Suprapubic skin (tissue), 4 donors: ENCODE data around the gene MINPP1.
"Not testable (repeated sequence)": the region's sequence is repeated elsewhere in the genome, so short reads cannot be mapped to it uniquely, and the experiment has no call there.

Source experiments
- EP300 ChIP-seq: sonication (generic); formaldehyde crosslinking; IDR thresholded peaks from one replicate; pipeline ENCODE4 v1.6.1; 2017; ENCODE audit warnings: antibody characterized with exemption
- POLR2AphosphoS5 ChIP-seq, 3 donors: sonication (generic); formaldehyde crosslinking; IDR thresholded peaks; one replicate each; pipeline ENCODE4 v1.6.1; 2017; ENCODE audit warnings: antibody characterized with exemption in 3 of 3
- TF ChIP-seq, protein P1 (sequence below), 2 donors: fragments of 200-600 bp in 1 of 2; fragments of 450-650 bp in 1 of 2; sonication (generic) in 1 of 2; IDR thresholded peaks; one replicate each; pipeline ENCODE4 v1.5.1; 2016 to 2019; ENCODE audit warnings: antibody characterized with exemption in 2 of 2, mild to moderate bottlenecking in 1 of 2, moderate library complexity in 1 of 2

DNA sequence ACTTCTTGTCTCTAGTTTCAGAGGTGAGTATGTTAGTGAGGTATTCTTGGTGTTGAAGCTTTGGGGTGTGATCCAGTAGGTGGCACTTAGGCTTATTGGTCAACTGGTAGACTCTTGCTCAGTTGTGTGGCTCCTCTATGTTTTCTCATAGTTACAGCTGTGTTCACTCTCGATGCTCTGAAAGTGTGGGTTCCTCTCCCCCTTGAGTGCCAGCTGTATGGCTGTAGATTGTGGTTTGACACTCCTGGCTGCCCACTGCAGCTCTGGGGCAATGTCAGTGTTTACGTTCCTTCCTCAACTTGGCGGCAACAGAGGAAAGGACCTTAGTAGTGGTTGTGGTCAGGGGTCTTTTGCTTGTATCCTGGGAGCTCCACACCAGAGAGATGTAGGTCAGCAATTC is 37.8 kb upstream of the MINPP1 start:
- TF ChIP-seq EP300; POLR2AphosphoS5 (IDR thresholded peaks at IDR 0.05): not testable (repeated sequence)
- TF ChIP-seq, protein P1, sequence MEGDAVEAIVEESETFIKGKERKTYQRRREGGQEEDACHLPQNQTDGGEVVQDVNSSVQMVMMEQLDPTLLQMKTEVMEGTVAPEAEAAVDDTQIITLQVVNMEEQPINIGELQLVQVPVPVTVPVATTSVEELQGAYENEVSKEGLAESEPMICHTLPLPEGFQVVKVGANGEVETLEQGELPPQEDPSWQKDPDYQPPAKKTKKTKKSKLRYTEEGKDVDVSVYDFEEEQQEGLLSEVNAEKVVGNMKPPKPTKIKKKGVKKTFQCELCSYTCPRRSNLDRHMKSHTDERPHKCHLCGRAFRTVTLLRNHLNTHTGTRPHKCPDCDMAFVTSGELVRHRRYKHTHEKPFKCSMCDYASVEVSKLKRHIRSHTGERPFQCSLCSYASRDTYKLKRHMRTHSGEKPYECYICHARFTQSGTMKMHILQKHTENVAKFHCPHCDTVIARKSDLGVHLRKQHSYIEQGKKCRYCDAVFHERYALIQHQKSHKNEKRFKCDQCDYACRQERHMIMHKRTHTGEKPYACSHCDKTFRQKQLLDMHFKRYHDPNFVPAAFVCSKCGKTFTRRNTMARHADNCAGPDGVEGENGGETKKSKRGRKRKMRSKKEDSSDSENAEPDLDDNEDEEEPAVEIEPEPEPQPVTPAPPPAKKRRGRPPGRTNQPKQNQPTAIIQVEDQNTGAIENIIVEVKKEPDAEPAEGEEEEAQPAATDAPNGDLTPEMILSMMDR (IDR thresholded peaks at IDR 0.05) = not testable (repeated sequence)
